Gastroesophageal sphincter (tissue), 4 donors: ENCODE measurements around the gene PTPRN2. TPM values are rescaled to one million over a fixed set of nuclear protein-coding genes. Genes with fewer than 3 reads are reported as not detected.

Experiments
- ATAC-seq: fragments of 150-250 bp; one replicate; pipeline ENCODE4 v1.9.1; 2016; ENCODE audit warnings: mild to moderate bottlenecking, moderate library complexity
- H3K27ac ChIP-seq, 4 donors: fragments of 200-600 bp; sonication (generic) in 3 of 4; 1 replicate in 3 of 4; 2 replicates in 1 of 4; pipeline ENCODE4 v1.5.1; 2016 to 2019
- H3K27me3 ChIP-seq: fragments of 200-600 bp; sonication (generic); one replicate; pipeline ENCODE4 v1.5.1; 2019
- H3K36me3 ChIP-seq, 2 donors: fragments of 200-600 bp; sonication (generic); one replicate each; pipeline ENCODE4 v1.5.1; 2019; ENCODE audit warnings: control low read depth in 1 of 2
- H3K4me1 ChIP-seq, 3 donors: fragments of 200-600 bp; sonication (generic); 1 replicate in 2 of 3; 2 replicates in 1 of 3; pipeline ENCODE4 v1.5.1; 2016 to 2019; ENCODE audit warnings: control low read depth in 2 of 3
- H3K4me3 ChIP-seq, 2 donors: fragments of 200-600 bp; sonication (generic); one replicate each; pipeline ENCODE4 v1.5.1; 2019; ENCODE audit warnings: mild to moderate bottlenecking in 1 of 2, moderate library complexity in 1 of 2
- H3K9me3 ChIP-seq, 3 donors: fragments of 200-600 bp; sonication (generic); one replicate each; pipeline ENCODE4 v1.5.1; 2017 to 2019; ENCODE audit warnings: control low read depth in 2 of 3
- EP300 ChIP-seq: sonication (generic); formaldehyde crosslinking; IDR thresholded peaks from one replicate; pipeline ENCODE4 v1.6.1; 2017; ENCODE audit warnings: antibody characterized with exemption, mild to moderate bottlenecking
- POLR2A ChIP-seq, 2 donors: fragments of 450-650 bp; IDR thresholded peaks; one replicate each; pipeline ENCODE4 v1.6.1; 2017; ENCODE audit warnings: antibody characterized with exemption in 2 of 2, mild to moderate bottlenecking in 2 of 2, moderate library complexity in 1 of 2
- POLR2AphosphoS5 ChIP-seq: sonication (generic); formaldehyde crosslinking; IDR thresholded peaks from one replicate; pipeline ENCODE4 v1.6.1; 2017; ENCODE audit warnings: antibody characterized with exemption
- WGBS, 2 donors: methylation state at CpG; one replicate each; pipeline ENCODE4 v1.1.5; 2018; ENCODE audit warnings: low coverage in 1 of 2; 5-methylcytosine and 5-hydroxymethylcytosine counted together
- total RNA-seq, 4 donors: library from RNA; depleted of rRNA; stranded (reverse); fragments of >200 nt; gene quantifications; one replicate each; pipeline ENCODE4 v1.1.0, GENCODE V29; 2016
- TF ChIP-seq, protein P1 (sequence below), 4 experiments: fragments of 200-600 bp in 2 of 4; fragments of 450-650 bp in 2 of 4; sonication (generic) in 1 of 4; IDR thresholded peaks; one replicate each; pipeline ENCODE4 v1.5.1; 2017 to 2019; ENCODE audit warnings: antibody characterized with exemption in 4 of 4, mild to moderate bottlenecking in 2 of 4, moderate library complexity in 2 of 4

PTPRN2 gene
- total RNA-seq, 4 donors from 2014 or later: 1.7 to 4.7 (median 3.3) TPM

DNA sequence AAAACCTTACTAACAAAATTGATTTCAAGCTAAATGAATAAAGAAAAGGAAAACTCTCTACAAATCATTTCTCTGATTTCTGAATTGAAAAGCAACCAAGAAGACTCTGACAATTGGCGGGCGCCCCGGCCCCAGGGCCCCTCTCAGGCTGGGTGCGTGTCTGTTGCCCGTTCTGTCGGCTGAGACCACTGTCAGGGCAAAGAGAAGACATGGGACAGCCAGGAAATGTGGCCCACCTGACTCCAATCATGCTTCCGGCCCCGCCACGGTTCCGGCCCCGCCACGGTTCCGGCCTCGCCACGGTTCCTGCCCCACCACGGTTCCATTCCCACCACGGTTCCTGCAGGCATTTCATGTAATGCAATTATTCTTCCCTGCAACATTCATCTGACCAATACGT, 115.9 kb downstream of the PTPRN2 start:
- ATAC-seq: no peak
- H3K27ac ChIP-seq: no peak overlapping the region
- TF ChIP-seq, protein P1, sequence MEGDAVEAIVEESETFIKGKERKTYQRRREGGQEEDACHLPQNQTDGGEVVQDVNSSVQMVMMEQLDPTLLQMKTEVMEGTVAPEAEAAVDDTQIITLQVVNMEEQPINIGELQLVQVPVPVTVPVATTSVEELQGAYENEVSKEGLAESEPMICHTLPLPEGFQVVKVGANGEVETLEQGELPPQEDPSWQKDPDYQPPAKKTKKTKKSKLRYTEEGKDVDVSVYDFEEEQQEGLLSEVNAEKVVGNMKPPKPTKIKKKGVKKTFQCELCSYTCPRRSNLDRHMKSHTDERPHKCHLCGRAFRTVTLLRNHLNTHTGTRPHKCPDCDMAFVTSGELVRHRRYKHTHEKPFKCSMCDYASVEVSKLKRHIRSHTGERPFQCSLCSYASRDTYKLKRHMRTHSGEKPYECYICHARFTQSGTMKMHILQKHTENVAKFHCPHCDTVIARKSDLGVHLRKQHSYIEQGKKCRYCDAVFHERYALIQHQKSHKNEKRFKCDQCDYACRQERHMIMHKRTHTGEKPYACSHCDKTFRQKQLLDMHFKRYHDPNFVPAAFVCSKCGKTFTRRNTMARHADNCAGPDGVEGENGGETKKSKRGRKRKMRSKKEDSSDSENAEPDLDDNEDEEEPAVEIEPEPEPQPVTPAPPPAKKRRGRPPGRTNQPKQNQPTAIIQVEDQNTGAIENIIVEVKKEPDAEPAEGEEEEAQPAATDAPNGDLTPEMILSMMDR (IDR thresholded peaks at IDR 0.05): no peak
- TF ChIP-seq POLR2A (IDR thresholded peaks at IDR 0.05) (no peak), POLR2AphosphoS5 (no peak), EP300 (no peak)
- no peaks in the 10 kb centered on the region for H3K4me1 ChIP-seq
- H3K36me3 ChIP-seq: no peaks in the 10 kb centered on the region
- no peaks in the 10 kb centered on the region for H3K9me3 ChIP-seq
- H3K27me3 ChIP-seq: peaks cover 39% of the 10 kb centered on the region
- H3K4me3 ChIP-seq: no peak overlapping the region
- WGBS, 2 donors: 95 to 96% methylated on average over 4 to 18 of the region's 18 CpGs

DNA sequence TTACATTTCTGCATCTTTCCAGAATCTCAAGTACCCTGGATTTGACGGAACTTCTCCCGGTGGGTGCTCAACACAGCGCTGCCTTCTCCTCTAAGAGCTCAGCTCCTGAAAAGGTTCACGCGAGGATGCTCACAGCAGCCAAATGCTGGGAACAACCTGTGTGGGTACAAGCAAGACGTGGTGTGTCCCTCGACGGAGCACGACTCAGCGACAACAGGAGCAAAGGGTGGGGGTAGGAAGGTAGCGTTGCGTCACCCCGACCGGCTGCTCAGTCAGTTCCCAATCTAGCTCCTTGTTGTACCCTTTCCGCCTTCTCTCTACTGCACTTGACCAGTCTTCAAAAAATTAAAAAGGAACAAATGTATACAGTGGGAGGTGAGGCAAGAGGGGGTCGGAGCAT, 117.3 kb downstream of the PTPRN2 start:
- Histone ChIP-seq H3K9me3 (no peaks in the 10 kb centered on the region), H3K27me3 (peaks cover 31% of the 10 kb centered on the region), H3K4me3 (no peak overlapping the region), H3K27ac (no peak overlapping the region), H3K36me3 (no peaks in the 10 kb centered on the region), H3K4me1 (no peaks in the 10 kb centered on the region)
- 76 to 88% methylated on average over 5 to 11 of the region's 16 CpGs for WGBS, 2 donors
- no peak for ATAC-seq
- TF ChIP-seq POLR2A (IDR thresholded peaks at IDR 0.05) (no peak), POLR2AphosphoS5 (no peak), EP300 (no peak)
- TF ChIP-seq, protein P1 (IDR thresholded peaks at IDR 0.05): no peak

DNA sequence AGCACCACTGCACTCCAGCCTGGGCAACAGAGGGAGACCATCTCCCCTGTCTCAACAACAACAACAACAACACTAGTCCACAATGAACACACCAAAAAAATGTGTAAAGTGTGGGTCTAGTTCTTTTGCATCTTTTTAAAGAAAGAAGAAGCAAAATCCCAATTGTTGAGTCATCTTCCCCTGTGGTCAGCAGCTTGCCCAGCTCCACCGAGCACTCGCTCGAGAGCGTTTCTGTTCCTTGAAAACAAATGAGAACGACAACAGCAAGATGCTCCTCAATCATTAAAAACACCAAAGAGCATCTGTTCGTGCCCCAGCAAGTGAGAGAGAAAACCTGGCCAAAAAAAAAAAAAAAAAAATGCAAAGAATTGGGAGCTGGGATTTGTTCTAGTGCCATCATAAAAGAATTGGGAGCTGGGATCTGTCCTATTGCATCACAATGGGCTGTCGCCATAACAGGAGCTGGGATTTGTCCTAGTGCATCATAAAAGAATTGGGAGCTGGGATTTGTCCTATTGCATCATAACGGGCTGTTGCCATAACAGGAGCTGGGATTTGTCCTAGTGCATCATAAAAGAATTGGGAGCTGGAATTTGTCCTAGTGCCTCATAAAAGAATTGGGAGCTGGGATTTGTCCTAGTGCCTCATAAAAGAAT, 118.1 kb downstream of the PTPRN2 start:
- H3K27me3 ChIP-seq: peaks cover 31% of the 10 kb centered on the region
- WGBS, 2 donors: 71 to 75% methylated on average over 1 to 5 of the region's 8 CpGs
- TF ChIP-seq, protein P1 (IDR thresholded peaks at IDR 0.05): no peak
- no peak for ATAC-seq
- no peak overlapping the region for H3K4me3 ChIP-seq
- no peak overlapping the region for H3K27ac ChIP-seq
- no peaks in the 10 kb centered on the region for H3K36me3 ChIP-seq
- H3K4me1 ChIP-seq: no peaks in the 10 kb centered on the region
- no peaks in the 10 kb centered on the region for H3K9me3 ChIP-seq

DNA sequence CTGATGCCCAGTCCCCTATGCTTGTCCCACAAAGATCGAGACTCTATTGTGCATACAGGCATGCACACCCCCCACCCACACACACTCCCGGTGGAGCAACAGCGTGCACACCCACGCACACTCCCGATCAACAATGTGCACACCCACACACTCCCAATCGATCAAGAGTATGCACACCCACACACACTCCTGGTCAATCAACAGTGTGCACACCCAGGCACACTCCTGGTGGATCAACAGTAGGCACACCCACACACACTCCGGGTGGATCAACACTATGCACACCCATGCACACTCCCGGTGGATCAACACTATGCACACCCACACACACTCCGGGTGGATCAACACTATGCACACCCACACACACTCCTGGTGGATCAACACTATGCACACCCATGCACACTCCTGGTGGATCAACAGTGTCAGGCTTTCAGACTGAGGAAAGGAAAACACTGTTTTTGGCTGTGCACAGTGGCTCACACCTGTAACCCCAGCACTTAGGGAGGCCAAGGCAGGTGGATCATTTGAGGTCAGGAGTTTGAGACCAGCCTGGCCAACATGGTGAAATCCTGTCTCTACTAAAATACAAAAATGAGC, 118.8 kb downstream of the PTPRN2 start:
- no peak for ATAC-seq
- Histone ChIP-seq H3K4me3 (no peak overlapping the region), H3K9me3 (no peaks in the 10 kb centered on the region), H3K27me3 (peaks cover 31% of the 10 kb centered on the region), H3K4me1 (no peaks in the 10 kb centered on the region), H3K27ac (no peak overlapping the region), H3K36me3 (no peaks in the 10 kb centered on the region)
- 50 to 60% methylated on average over 1 to 4 of the region's 9 CpGs for WGBS, 2 donors
- TF ChIP-seq EP300: no peak
- TF ChIP-seq POLR2A (IDR thresholded peaks at IDR 0.05): no peak
- TF ChIP-seq POLR2AphosphoS5: no peak
- TF ChIP-seq, protein P1 (IDR thresholded peaks at IDR 0.05): no peak

DNA sequence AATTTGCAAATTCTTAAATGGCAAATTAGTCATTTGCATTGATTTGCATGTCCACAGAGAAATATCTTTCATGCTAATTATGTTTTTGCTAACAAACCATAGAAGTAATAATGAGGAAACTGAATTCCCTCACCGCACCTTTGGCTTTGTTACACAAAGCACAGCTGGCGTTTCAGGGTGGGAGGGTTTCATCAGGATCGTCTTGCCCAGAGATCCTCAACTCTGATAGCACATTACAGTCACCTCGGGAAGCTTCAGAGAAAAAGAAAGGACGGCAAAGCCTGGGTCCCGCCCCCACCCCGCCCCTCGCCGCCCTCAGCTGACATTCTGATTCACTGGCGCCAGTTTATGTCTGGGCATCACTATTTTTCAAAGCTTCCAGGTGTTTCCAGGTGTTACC, 119.4 kb downstream of the PTPRN2 start:
- Histone ChIP-seq H3K27me3 (peaks cover 31% of the 10 kb centered on the region), H3K36me3 (no peaks in the 10 kb centered on the region), H3K4me1 (no peaks in the 10 kb centered on the region), H3K9me3 (no peaks in the 10 kb centered on the region), H3K27ac (no peak overlapping the region), H3K4me3 (no peak overlapping the region)
- TF ChIP-seq EP300 (no peak), POLR2A (IDR thresholded peaks at IDR 0.05) (no peak), POLR2AphosphoS5 (no peak)
- TF ChIP-seq, protein P1 (IDR thresholded peaks at IDR 0.05): no peak
- 23 to 37% methylated on average over 4 to 9 of the region's 10 CpGs for WGBS, 2 donors
- no peak for ATAC-seq
